Left cardiac atrium (tissue), 4 donors: ENCODE measurements around the gene NXPH1. TPM values are rescaled to one million over a fixed set of nuclear protein-coding genes. Genes with fewer than 3 reads are reported as not detected.

Experiments
- ATAC-seq, 2 donors: fragments of 200-7000 bp; cut with Tn5 transposase; one replicate each; pipeline ENCODE4 v1.9.1; 2020; ENCODE audit warnings: mild to moderate bottlenecking in 2 of 2, moderate library complexity in 2 of 2
- DNase-seq: peaks from one replicate; pipeline ENCODE4 v3.0.0-alpha.2; 2020
- intact Hi-C, 2 donors: fragments of 100-400 bp; cut with DNase I; formaldehyde crosslinking; loops; one replicate each; pipeline versions ENCODE4 v1.14.1 to v1.15.1; 2022 to 2023
- total RNA-seq, 2 donors: library from RNA; stranded (reverse); fragmentation: NEBNext Ultra II Directional; extraction: Animal tissue kit (Norgen Biotek cat#: 25700); gene quantifications; one replicate each; pipeline ENCODE4 v1.2.1, GENCODE V29; 2021
- donor health status: DM: no; HTN: yes; CAD: no.
- donor health status: DM: no; HTN: yes; CAD: no; lungs with severe emphysema.
- donor health status: DM: yes; HTN: yes; CAD: no.
- donor health status: Dilated cardiomyopathy.

NXPH1 gene
- total RNA-seq, 2 donors from 2014 or later = not detected

GRCh38 chr7:8490391-8491045 is 57.1 kb downstream of the NXPH1 start:
- ATAC-seq = no peak

GRCh38 chr7:8491106-8491505 is 57.7 kb downstream of the NXPH1 start:
- ATAC-seq = no peak
- DNase-seq = no peak
- intact Hi-C loops = no loop called here

More at GRCh38 chr7:8490391-8491045, 57.1 kb downstream of the NXPH1 start:
- intact Hi-C loops = no loop called here
- DNase-seq = no peak

- intact Hi-C loops = no loop called here
- DNase-seq (no peak), ATAC-seq (no peak)
Observed at GRCh38 chr7:8491544-8492489, 58.4 kb downstream of the NXPH1 start.

GRCh38 chr7:8499128-8499527 is 65.7 kb downstream of the NXPH1 start:
- DNase-seq (no peak), ATAC-seq (no peak)
- intact Hi-C loops = no loop called here

- intact Hi-C loops = no loop called here
- ATAC-seq (no peak), DNase-seq (no peak)
Observed at GRCh38 chr7:8500286-8500685, 66.9 kb downstream of the NXPH1 start.

GRCh38 chr7:8507566-8507965 is 74.2 kb downstream of the NXPH1 start:
- ATAC-seq (no peak), DNase-seq (no peak)
- intact Hi-C loops = no loop called here

- ATAC-seq = no peak
- intact Hi-C loops = no loop called here
- no peak for DNase-seq
Observed at GRCh38 chr7:8509621-8510020, 76.2 kb downstream of the NXPH1 start.

- ATAC-seq = no peak
Observed at GRCh38 chr7:8511855-8512254, 78.4 kb downstream of the NXPH1 start.

GRCh38 chr7:8514781-8515519 is 81.5 kb downstream of the NXPH1 start:
- ATAC-seq (no peak), DNase-seq (no peak)
- intact Hi-C loops = no loop called here

More at GRCh38 chr7:8511855-8512254, 78.4 kb downstream of the NXPH1 start:
- no peak for DNase-seq
- intact Hi-C loops = no loop called here

- DNase-seq = no peak
- intact Hi-C loops = no loop called here
- ATAC-seq = no peak
Observed at GRCh38 chr7:8515640-8516185, 82.3 kb downstream of the NXPH1 start.

GRCh38 chr7:8516976-8517375 is 83.6 kb downstream of the NXPH1 start:
- ATAC-seq (no peak), DNase-seq (no peak)
- intact Hi-C loops = no loop called here

- intact Hi-C loops = no loop called here
- ATAC-seq (no peak), DNase-seq (no peak)
Observed at GRCh38 chr7:8528311-8528710, 94.9 kb downstream of the NXPH1 start.

- DNase-seq = no peak
- no peak for ATAC-seq
- intact Hi-C loops = no loop called here
Observed at GRCh38 chr7:8531991-8532515, 98.6 kb downstream of the NXPH1 start.

GRCh38 chr7:8536431-8536830 is 103.0 kb downstream of the NXPH1 start:
- intact Hi-C loops = no loop called here
- no peak for ATAC-seq
- DNase-seq = no peak

GRCh38 chr7:8549046-8549445 is 115.6 kb downstream of the NXPH1 start:
- ATAC-seq (no peak), DNase-seq (no peak)
- intact Hi-C loops = no loop called here

- ATAC-seq = no peak
- no peak for DNase-seq
- intact Hi-C loops = no loop called here
Observed at GRCh38 chr7:8560501-8560900, 127.1 kb downstream of the NXPH1 start.

- DNase-seq = no peak
- ATAC-seq = no peak
- intact Hi-C loops = no loop called here
Observed at GRCh38 chr7:8561449-8561848, 128.0 kb downstream of the NXPH1 start.

- ATAC-seq = no peak
- no peak for DNase-seq
- intact Hi-C loops = no loop called here
Observed at GRCh38 chr7:8564281-8564680, 130.9 kb downstream of the NXPH1 start.

GRCh38 chr7:8566016-8566415 is 132.6 kb downstream of the NXPH1 start:
- intact Hi-C loops = no loop called here
- DNase-seq (no peak), ATAC-seq (no peak)
